Karpas-422 (cell line): ENCODE results near the gene LASP1NB.
"Not testable (repeated sequence)": the region's sequence is repeated elsewhere in the genome, so short reads cannot be mapped to it uniquely, and the experiment has no call there.

Experiments used
- DNase-seq: peaks from one replicate; pipeline ENCODE4 v3.0.0-alpha.2; 2015
- H2AFZ ChIP-seq: fragments of 200-600 bp; sonication (generic); 2 replicates; pipeline ENCODE4 v1.6.1; 2014; ENCODE audit warnings: antibody characterized with exemption, low read length, mixed read lengths
- H3K27ac ChIP-seq: fragments of 200-600 bp; sonication (generic); 2 replicates; pipeline ENCODE4 v1.5.1; 2014; ENCODE audit warnings: mild to moderate bottlenecking, low read length, moderate library complexity
- H3K27me3 ChIP-seq: fragments of 200-600 bp; sonication (generic); 2 replicates; pipeline ENCODE4 v1.6.1; 2014; ENCODE audit warnings: low read length, mixed read lengths
- H3K36me3 ChIP-seq: fragments of 200-600 bp; sonication (generic); 2 replicates; pipeline ENCODE4 v1.6.1; 2014; ENCODE audit warnings: low read length, mixed read lengths; ENCODE audit not compliant: insufficient read depth
- H3K4me1 ChIP-seq: fragments of 200-600 bp; sonication (generic); 2 replicates; pipeline ENCODE4 v1.6.1; 2014; ENCODE audit warnings: mild to moderate bottlenecking, low read length, mixed read lengths
- H3K4me2 ChIP-seq: fragments of 200-600 bp; sonication (generic); 2 replicates; pipeline ENCODE4 v1.6.1; 2014; ENCODE audit warnings: low read length, low read depth, mild to moderate bottlenecking; ENCODE audit not compliant: poor library complexity, severe bottlenecking
- H3K4me3 ChIP-seq: fragments of 200-600 bp; sonication (generic); 2 replicates; pipeline ENCODE4 v1.5.1; 2014; ENCODE audit warnings: mild to moderate bottlenecking, antibody characterized with exemption, low read length, mixed read lengths
- H3K79me2 ChIP-seq: fragments of 200-600 bp; sonication (generic); 2 replicates; pipeline ENCODE4 v1.6.1; 2014; ENCODE audit warnings: mild to moderate bottlenecking, low read length, mixed read lengths
- H3K9ac ChIP-seq: fragments of 200-600 bp; sonication (generic); 2 replicates; pipeline ENCODE4 v1.6.0; 2014; ENCODE audit warnings: low read length
- H3K9me2 ChIP-seq: fragments of 200-600 bp; sonication (generic), shearing (Covaris generic); replicated peaks from 2 replicates; pipeline ENCODE4 v1.6.0; 2014; ENCODE audit warnings: mild to moderate bottlenecking, low read length, moderate library complexity; ENCODE audit not compliant: insufficient read depth
- H3K9me3 ChIP-seq: fragments of 300-700, 200-600 bp; sonication (generic); 2 replicates; pipeline ENCODE4 v1.6.1; 2014; ENCODE audit warnings: low read length, mixed read lengths
- H4K20me1 ChIP-seq: fragments of 200-600 bp; sonication (generic); 2 replicates; pipeline ENCODE4 v1.6.1; 2014; ENCODE audit warnings: mild to moderate bottlenecking, antibody characterized with exemption, low read length, low read depth; ENCODE audit not compliant: insufficient read depth

The LASP1NB gene

DNA sequence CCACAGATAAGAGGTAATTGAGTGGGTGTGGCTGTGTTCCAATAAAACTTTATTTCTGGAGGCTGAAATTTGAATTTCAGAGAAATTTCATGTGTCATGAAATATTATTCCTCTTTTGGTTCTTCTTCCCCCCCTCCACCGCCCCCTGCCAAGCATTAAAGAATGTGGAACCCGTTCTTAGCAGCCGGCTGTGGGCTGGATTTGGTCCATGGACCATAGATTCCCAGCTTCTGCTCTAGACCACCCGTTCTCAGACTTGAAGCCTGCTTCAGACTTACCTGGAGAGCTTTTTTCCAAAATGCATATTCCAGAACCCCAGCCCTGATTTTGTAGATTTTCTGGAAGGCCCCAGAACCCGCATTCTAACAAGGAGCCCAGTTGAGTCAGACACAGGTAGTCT is 15.1 kb upstream of the LASP1NB start:
- Histone ChIP-seq H3K9me2 (no peaks in the 10 kb centered on the region), H3K27me3 (no peaks in the 10 kb centered on the region), H3K36me3 (no peaks in the 10 kb centered on the region), H2AFZ (no peak overlapping the region), H3K79me2 (peaks cover 17% of the 10 kb centered on the region; the same call in 1 of the 2 replicates), H3K4me1 (peaks cover 14% of the 10 kb centered on the region), H3K27ac (no peak overlapping the region), H3K4me2 (no peak overlapping the region), H3K9me3 (no peaks in the 10 kb centered on the region), H4K20me1 (no peaks in the 10 kb centered on the region), H3K4me3 (no peak overlapping the region), H3K9ac (no peak overlapping the region)
- DNase-seq, result no peak

DNA sequence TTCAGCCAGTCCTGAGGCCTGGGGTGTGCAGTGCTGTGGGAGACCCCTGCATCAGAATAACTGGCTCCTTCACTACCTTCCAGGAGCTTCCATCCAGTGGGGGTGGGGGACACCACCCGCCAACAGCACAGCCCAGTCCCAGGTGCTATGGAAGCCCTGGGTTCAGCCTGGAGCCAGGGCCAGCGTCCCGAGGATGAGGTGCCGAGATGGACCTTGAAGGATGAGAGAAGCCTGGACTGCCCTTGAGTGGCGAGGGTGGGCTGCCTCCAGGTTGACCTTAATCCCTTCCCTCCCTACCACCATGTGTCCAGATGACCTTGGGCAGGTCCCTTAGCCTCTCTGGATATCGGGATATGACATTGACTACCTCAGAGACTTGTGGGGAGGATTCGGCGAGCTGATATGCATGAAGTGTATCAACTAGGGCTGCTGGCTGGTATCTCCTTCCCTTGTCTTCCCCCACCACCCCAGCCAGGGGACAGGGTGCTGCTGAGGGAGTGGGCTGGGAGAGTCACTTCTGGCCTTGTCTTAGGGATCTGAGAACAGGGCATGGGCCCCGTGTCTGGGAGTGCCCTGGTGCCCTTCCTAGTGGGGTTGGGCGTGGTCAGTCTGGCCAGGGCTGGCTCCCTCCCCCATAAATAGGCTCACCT is 14.2 kb upstream of the LASP1NB start:
- Histone ChIP-seq H3K27ac (no peak overlapping the region), H3K27me3 (no peaks in the 10 kb centered on the region), H4K20me1 (no peaks in the 10 kb centered on the region), H3K9me2 (no peaks in the 10 kb centered on the region), H3K36me3 (no peaks in the 10 kb centered on the region), H3K9ac (no peak overlapping the region), H3K4me3 (no peak overlapping the region), H3K79me2 (peaks cover 9% of the 10 kb centered on the region; the same call in 1 of the 2 replicates), H2AFZ (no peak overlapping the region), H3K9me3 (no peaks in the 10 kb centered on the region), H3K4me2 (no peak overlapping the region), H3K4me1 (peaks cover 6% of the 10 kb centered on the region)
- no peak for DNase-seq

DNA sequence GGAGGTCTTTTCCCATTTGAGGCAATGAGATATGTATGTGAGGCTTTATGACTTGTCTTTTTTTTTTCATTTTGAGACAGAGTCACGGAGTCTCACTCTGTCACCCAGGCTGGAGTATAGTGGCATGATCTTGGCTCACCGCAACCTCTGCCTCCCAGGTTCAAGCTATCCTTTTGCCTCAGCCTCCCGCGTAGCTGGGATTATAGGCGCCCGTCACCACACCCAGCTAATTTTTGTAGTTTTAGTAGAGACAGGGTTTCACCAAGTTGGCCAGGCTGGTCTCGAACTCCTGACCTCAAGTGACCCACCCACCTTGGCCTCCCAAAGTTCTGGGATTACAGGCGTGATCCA is 13.7 kb upstream of the LASP1NB start:
- H4K20me1 ChIP-seq, H3K4me1 ChIP-seq, H3K36me3 ChIP-seq, H3K9me3 ChIP-seq, H3K4me3 ChIP-seq, H3K9ac ChIP-seq, H3K9me2 ChIP-seq, DNase-seq, H3K4me2 ChIP-seq, H3K79me2 ChIP-seq, H3K27me3 ChIP-seq, H2AFZ ChIP-seq, H3K27ac ChIP-seq: not testable (repeated sequence)

DNA sequence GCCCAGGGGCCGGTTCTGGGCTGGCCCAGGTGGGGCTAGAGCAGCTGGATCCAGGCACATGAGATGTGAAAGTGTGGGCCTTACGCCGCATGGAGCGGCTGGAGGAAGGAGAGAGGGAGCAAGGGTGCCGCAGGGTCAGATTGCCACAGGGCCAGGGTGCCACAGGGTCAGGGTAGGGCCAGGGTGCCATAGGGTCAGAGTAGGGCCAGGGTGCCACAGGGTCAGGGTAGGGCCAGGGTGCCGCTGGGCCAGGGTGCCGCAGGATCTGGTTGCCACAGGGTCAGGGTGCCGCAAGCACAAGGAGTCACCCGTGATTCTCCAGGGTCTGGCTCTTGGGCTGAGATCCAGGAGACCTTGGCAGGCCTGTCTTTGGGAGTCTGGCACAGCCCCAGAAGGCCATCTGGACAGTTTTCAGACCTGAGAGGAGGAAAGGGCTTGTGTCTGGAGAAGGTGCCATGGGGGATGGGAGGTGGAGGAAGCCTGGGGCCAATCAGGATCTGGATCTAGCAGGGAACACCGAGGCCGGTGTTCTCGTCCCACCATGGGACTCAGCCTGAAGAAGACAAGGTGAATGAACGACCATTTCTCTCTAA is 13.1 kb upstream of the LASP1NB start:
- H3K4me2 ChIP-seq, result no peak overlapping the region
- H3K4me1 ChIP-seq, result no peaks in the 10 kb centered on the region
- no peak for DNase-seq
- no peaks in the 10 kb centered on the region for H4K20me1 ChIP-seq
- no peaks in the 10 kb centered on the region for H3K27me3 ChIP-seq
- H3K9me2 ChIP-seq, result no peaks in the 10 kb centered on the region
- no peaks in the 10 kb centered on the region for H3K9me3 ChIP-seq
- H2AFZ ChIP-seq, result no peak overlapping the region
- H3K79me2 ChIP-seq, result peaks cover 9% of the 10 kb centered on the region; the same call in 1 of the 2 replicates
- no peak overlapping the region for H3K9ac ChIP-seq
- H3K27ac ChIP-seq, result no peak overlapping the region
- H3K36me3 ChIP-seq, result no peaks in the 10 kb centered on the region
- H3K4me3 ChIP-seq, result no peak overlapping the region

DNA sequence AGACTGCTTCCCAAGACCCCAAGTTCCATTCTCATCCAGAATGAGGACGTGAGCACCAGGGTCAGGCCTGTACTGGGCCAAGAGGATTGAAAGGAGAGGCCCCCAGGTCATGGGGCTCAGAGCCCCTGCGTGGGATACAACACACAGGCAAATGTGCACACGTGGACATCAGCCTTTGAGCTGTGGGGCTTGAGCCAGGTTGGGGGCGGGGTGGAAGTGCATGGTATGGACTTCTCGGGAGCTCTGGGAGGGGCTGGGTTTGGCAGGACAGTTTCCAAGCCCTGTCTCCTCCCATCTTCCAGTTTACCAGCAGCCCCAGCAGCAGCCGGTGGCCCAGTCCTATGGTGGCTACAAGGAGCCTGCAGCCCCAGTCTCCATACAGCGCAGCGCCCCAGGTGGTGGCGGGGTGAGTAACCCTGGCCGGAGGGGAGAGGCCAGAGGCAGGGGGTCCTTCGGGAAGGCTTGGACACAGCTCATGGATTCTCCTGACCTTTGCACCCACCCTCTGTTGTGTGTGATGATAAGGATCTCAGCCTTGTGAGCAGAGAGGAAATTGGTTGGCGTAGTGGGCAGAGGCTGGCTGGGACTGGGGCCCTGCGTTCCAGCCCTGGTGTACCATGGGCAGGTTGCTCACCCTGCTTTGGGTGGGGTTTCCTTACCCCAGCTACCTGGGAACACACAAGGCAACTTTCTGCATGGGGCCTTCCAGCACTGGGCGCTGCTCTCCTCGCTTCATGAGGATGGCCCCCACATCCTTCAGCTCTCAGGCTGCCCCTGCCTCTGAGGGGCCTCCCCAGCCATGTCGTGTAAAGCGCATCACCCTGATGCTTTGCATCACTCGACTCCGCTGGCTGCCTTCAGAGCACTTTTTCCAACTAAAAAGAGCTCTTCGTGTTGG is 10.4 kb upstream of the LASP1NB start:
- Histone ChIP-seq H3K79me2 (no peaks in the 10 kb centered on the region), H3K4me3 (no peak overlapping the region), H3K4me2 (no peak overlapping the region), H3K9me3 (no peaks in the 10 kb centered on the region), H2AFZ (no peak overlapping the region), H3K27ac (no peak overlapping the region), H3K9me2 (no peaks in the 10 kb centered on the region), H4K20me1 (no peaks in the 10 kb centered on the region), H3K27me3 (no peaks in the 10 kb centered on the region), H3K4me1 (peaks cover 4% of the 10 kb centered on the region), H3K36me3 (no peaks in the 10 kb centered on the region), H3K9ac (no peak overlapping the region)
- no peak for DNase-seq

DNA sequence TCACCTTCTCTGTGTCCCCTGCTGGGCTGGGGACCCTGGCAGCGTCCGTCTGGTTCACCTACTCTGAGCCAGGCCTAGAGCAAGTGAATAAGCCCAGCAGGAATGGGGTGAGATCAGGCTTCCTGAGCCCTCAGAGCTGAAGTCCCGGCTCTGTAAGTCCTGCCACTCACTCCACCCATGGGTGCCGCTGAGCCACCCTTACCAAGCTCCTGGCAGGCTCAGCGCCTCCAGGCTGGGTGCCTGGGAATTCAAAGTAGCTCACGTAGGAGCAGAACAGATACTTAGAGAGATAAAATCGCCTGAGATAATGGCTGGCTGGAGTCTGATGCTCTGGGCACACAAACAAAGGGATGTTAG is 9.8 kb upstream of the LASP1NB start:
- Histone ChIP-seq H3K27ac (no peak overlapping the region), H3K36me3 (no peaks in the 10 kb centered on the region), H3K9me2 (no peaks in the 10 kb centered on the region), H3K27me3 (no peaks in the 10 kb centered on the region), H4K20me1 (no peaks in the 10 kb centered on the region), H3K9ac (no peak overlapping the region), H3K4me3 (no peak overlapping the region), H2AFZ (no peak overlapping the region), H3K9me3 (no peaks in the 10 kb centered on the region), H3K79me2 (no peaks in the 10 kb centered on the region), H3K4me2 (no peak overlapping the region), H3K4me1 (peaks cover 11% of the 10 kb centered on the region)
- no peak for DNase-seq

DNA sequence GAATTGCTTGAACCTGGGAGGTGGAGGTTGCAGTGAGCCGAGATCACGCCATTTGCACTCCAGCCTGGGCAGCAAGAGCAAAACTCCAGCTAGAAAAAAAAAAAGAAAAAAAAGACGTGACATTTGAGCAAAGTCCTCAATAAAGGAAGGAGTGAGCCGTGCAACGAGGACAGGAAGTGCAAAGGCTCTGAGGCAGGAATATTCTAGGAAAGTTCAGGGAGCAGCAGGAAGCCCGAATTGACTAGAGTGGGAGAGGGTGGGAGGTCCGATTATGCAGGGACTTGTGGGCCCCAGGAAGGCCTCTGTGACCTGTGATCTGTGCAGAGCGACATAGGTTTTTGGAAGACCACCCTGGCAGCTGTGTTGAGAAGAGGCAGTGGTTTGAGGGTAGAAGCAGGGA is 8.6 kb upstream of the LASP1NB start:
- Histone ChIP-seq H3K9me3 (no peaks in the 10 kb centered on the region), H3K4me2 (no peak overlapping the region), H3K4me1 (peaks cover 22% of the 10 kb centered on the region), H3K27me3 (no peaks in the 10 kb centered on the region), H3K4me3 (no peak overlapping the region), H3K79me2 (no peaks in the 10 kb centered on the region), H3K27ac (no peak overlapping the region), H2AFZ (no peak overlapping the region), H4K20me1 (no peaks in the 10 kb centered on the region), H3K9ac (no peak overlapping the region), H3K36me3 (no peaks in the 10 kb centered on the region), H3K9me2 (no peaks in the 10 kb centered on the region)
- DNase-seq, result no peak

DNA sequence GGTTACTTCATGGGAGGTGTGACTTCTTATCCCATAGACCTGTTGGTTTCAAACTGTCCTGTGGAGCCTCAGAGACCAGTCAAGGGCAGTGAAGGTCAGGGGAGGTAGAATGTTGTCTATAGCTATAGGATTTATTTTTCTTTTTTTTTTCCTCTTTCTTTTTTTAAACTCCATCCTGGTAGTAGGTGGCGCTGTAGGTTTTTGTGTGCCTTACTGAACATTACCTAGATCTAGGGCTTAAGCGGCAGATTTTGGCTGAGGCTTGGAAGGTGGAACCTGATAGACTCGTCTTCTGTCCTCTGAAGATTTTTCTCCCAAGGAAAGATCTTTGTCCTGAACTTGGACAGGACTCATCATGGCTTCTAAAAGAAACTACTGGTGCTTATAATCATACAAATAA is 8.2 kb upstream of the LASP1NB start:
- Histone ChIP-seq H3K27ac (no peak overlapping the region), H3K4me2 (no peak overlapping the region), H3K4me1 (peaks cover 27% of the 10 kb centered on the region), H3K9me3 (no peaks in the 10 kb centered on the region), H3K36me3 (no peaks in the 10 kb centered on the region), H4K20me1 (no peaks in the 10 kb centered on the region), H2AFZ (no peak overlapping the region), H3K27me3 (no peaks in the 10 kb centered on the region), H3K9ac (no peak overlapping the region), H3K79me2 (no peaks in the 10 kb centered on the region), H3K9me2 (no peaks in the 10 kb centered on the region), H3K4me3 (no peak overlapping the region)
- no peak for DNase-seq
